ENCODE measurements around the gene OGFOD2. TPM values are rescaled to one million over a fixed set of nuclear protein-coding genes. Genes with fewer than 3 reads are reported as not detected.
A peak's percentile ranks its signal among the peaks of the same experiment; 100 is the strongest.

OGFOD2 gene
- total RNA-seq, 1 experiment from 2014 or later, result 21.6 TPM

DNA sequence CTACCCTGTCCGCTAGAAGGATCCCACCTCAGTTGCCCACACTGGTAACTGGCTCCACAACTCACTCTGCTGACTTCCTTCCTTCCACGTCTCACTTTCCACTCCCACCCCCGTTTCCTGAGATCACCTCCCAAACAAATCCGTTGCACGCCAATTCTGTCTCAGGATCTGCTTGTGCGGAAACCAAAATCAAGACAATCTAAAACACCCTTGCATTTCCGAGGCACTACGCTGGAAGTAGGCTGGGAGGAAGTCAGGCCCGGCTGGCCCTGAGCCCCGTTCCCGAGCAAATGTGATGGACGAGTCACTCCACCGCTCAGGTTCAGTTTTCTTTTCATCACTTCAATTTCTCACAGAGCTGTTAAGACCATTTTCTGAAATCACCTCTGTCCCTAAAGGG, 31.8 kb upstream of the OGFOD2 start:
- Histone ChIP-seq H3K9me3 (no peaks in the 10 kb centered on the region), H3K36me3 (ENCODE audit: control insufficient read depth, insufficient read depth, low read length) (no peaks in the 10 kb centered on the region; the same call in 1 of the 2 replicates), H3K4me3 (ENCODE audit: low read depth, low read length) (no peak overlapping the region), H3K27me3 (replicated peaks; ENCODE audit: control insufficient read depth, insufficient read depth, low read length) (no peaks in the 10 kb centered on the region), H3K4me1 (peaks cover 3% of the 10 kb centered on the region; the same call in 1 of the 2 replicates)
- BruUV-seq (replicated peaks), result no TSS peak
- no peak for TF ChIP-seq CTCF (IDR thresholded peaks at IDR 0.05; ENCODE audit: insufficient read depth in 1 of 2, low read depth in 1 of 2, low read length in 1 of 2, severe bottlenecking in 1 of 2, unreplicated experiment in 1 of 2)
- Mint-ChIP-seq H3K4me1 (ENCODE audit: low read depth, unreplicated experiment) (peaks cover 5% of the 10 kb centered on the region), H3K9me3 (ENCODE audit: unreplicated experiment) (no peaks in the 10 kb centered on the region), H3K4me3 (ENCODE audit: unreplicated experiment) (no peak overlapping the region), H3K36me3 (ENCODE audit: insufficient read depth, unreplicated experiment) (peaks cover 6% of the 10 kb centered on the region), H3K27me3 (ENCODE audit: insufficient read depth, unreplicated experiment) (no peaks in the 10 kb centered on the region), H3K27ac (ENCODE audit: unreplicated experiment) (no peak overlapping the region)
- intact Hi-C loops (cut with micrococcal nuclease; ENCODE audit: unreplicated experiment), result no loop called here
- DNase-seq, result no peak
- ChIA-PET CTCF (no interaction called here), POLR2A (no interaction called here)

- Mint-ChIP-seq H3K4me3 (ENCODE audit: unreplicated experiment) (no peak overlapping the region), H3K9me3 (ENCODE audit: unreplicated experiment) (no peaks in the 10 kb centered on the region), H3K4me1 (ENCODE audit: low read depth, unreplicated experiment) (peaks cover 5% of the 10 kb centered on the region), H3K27ac (ENCODE audit: unreplicated experiment) (no peak overlapping the region), H3K27me3 (ENCODE audit: insufficient read depth, unreplicated experiment) (no peaks in the 10 kb centered on the region), H3K36me3 (ENCODE audit: insufficient read depth, unreplicated experiment) (peaks cover 6% of the 10 kb centered on the region)
- intact Hi-C loops (cut with micrococcal nuclease; ENCODE audit: unreplicated experiment), result no loop called here
- no peak overlapping the region for H3K4me3 ChIP-seq (ENCODE audit: low read depth, low read length)
- DNase-seq, result no peak
- no peaks in the 10 kb centered on the region; the same call in 1 of the 2 replicates for H3K36me3 ChIP-seq (ENCODE audit: control insufficient read depth, insufficient read depth, low read length)
- POLR2A ChIA-PET, result no interaction called here
- no peaks in the 10 kb centered on the region for H3K9me3 ChIP-seq
- BruUV-seq (replicated peaks), result no TSS peak
- no peak for TF ChIP-seq CTCF (IDR thresholded peaks at IDR 0.05; ENCODE audit: insufficient read depth in 1 of 2, low read depth in 1 of 2, low read length in 1 of 2, severe bottlenecking in 1 of 2, unreplicated experiment in 1 of 2)
- H3K4me1 ChIP-seq, result peaks cover 3% of the 10 kb centered on the region; the same call in 1 of the 2 replicates
- CTCF ChIA-PET, result interaction anchor here (0.7 kb wide), 1 partner anchor 16 kb away, joined by 4 read pairs; no protein-coding TSS in a partner anchor
- no peaks in the 10 kb centered on the region for H3K27me3 ChIP-seq (replicated peaks; ENCODE audit: control insufficient read depth, insufficient read depth, low read length)
Measured at GRCh38 chr12:122944605-122945592, 30.1 kb upstream of the OGFOD2 start.

- ChIA-PET POLR2A (interaction anchor here (0.6 to 0.7 kb wide), 2 partner anchors 20 to 182 kb away, joined by 3 to 6 read pairs; partner anchors contain the start of gene ABCB9), CTCF (interaction anchor here (0.6 to 1.3 kb wide), 2 partner anchors 86 to 113 kb away, joined by 3 read pairs; no protein-coding TSS in a partner anchor)
- no peaks in the 10 kb centered on the region for H3K9me3 ChIP-seq
- Mint-ChIP-seq H3K4me3 (ENCODE audit: unreplicated experiment) (no peak overlapping the region), H3K4me1 (ENCODE audit: low read depth, unreplicated experiment) (peaks cover 5% of the 10 kb centered on the region), H3K9me3 (ENCODE audit: unreplicated experiment) (no peaks in the 10 kb centered on the region), H3K27ac (ENCODE audit: unreplicated experiment) (peak overlapping the region; percentile 82), H3K36me3 (ENCODE audit: insufficient read depth, unreplicated experiment) (no peaks in the 10 kb centered on the region), H3K27me3 (ENCODE audit: insufficient read depth, unreplicated experiment) (no peaks in the 10 kb centered on the region)
- H3K27me3 ChIP-seq (replicated peaks; ENCODE audit: control insufficient read depth, insufficient read depth, low read length), result no peaks in the 10 kb centered on the region
- peak in 1 of 2 experiments; percentile 26 for TF ChIP-seq CTCF (IDR thresholded peaks at IDR 0.05; ENCODE audit: insufficient read depth in 1 of 2, low read depth in 1 of 2, low read length in 1 of 2, severe bottlenecking in 1 of 2, unreplicated experiment in 1 of 2)
- no peak overlapping the region for H3K4me3 ChIP-seq (ENCODE audit: low read depth, low read length)
- peak; percentile 72 to 85 for DNase-seq
- no TSS peak for BruUV-seq (replicated peaks)
- no peaks in the 10 kb centered on the region; the same call in 1 of the 2 replicates for H3K36me3 ChIP-seq (ENCODE audit: control insufficient read depth, insufficient read depth, low read length)
- H3K4me1 ChIP-seq, result peaks cover 9% of the 10 kb centered on the region; the same call in 1 of the 2 replicates
- intact Hi-C loops (cut with micrococcal nuclease; ENCODE audit: unreplicated experiment), result no loop called here
Measured at GRCh38 chr12:122946690-122947341, 28.2 kb upstream of the OGFOD2 start.

Measured in Caco-2 (cell line).